8988T (cell line): ENCODE results near the gene KLLN.
A peak's percentile ranks its signal among the peaks of the same experiment; 100 is the strongest.
"Not testable (repeated sequence)": the region's sequence is repeated elsewhere in the genome, so short reads cannot be mapped to it uniquely, and the experiment has no call there.

Experiments used
- DNase-seq: peaks from one replicate; pipeline ENCODE4 v3.0.0; 2011

KLLN gene

GRCh38 chr10:87865241-87865881, 2.0 kb upstream of the KLLN start:
- DNase-seq: no peak

GRCh38 chr10:87864496-87865059, 1.2 kb upstream of the KLLN start:
- DNase-seq: no peak

GRCh38 chr10:87863951-87864495, 690 bp upstream of the KLLN start:
- DNase-seq: not testable (repeated sequence)

GRCh38 chr10:87862679-87863052, 667 bp downstream of the KLLN start:
- no peak for DNase-seq

GRCh38 chr10:87861953-87862678, 1.2 kb downstream of the KLLN start:
- DNase-seq: peak; percentile 80

DNA sequence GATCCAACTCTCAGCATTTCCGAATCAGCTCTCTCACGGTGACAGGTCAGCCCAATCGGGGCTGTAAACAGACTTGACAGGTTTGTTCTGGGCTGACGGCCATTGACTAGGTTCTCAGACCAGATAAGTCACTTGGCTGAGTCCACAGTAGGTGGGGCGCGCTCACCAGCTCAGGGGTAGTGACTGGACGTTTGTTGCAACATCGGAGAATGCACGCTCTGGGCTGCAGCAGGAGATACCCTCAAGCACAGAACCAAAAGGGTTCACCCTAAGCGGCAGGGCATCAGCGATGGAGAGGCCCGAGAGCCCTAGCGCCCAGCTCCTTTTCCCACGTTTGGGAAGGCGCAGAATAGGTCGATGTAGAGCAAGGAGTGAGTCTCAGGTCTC, 1.8 kb downstream of the KLLN start:
- DNase-seq: peak; percentile 41

GRCh38 chr10:87860816-87861403, 2.4 kb downstream of the KLLN start:
- no peak for DNase-seq

DNA sequence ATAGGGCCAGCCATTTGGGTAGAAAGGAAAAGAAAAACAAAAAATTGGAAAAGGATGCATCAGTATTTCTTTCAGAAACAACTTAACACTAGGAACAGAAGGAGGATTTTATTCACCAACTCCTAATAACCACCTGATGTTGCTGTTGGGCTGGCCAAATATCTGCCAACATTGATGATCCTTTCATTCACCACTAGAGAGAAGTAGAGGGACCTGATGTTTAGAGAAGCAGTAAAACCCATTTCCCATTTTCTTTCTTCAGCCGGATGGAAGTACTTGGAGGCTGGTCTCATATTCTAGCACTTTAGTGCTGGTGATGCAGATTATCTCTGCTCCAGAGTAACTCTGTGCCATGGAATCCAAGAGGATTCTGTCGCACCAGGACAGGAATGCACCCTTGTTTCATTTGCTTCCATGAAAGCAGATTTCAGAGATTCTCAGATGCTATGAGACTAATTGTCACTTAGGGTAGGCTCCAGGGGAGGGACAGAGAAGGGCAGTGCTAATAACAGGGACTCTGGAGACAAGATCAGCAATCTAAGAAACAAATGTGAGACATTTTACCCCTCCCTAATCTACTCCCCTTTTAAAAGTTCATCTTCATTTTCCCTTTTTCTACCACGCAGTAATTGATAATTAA, 3.1 kb downstream of the KLLN start:
- peak; percentile 44 for DNase-seq

DNA sequence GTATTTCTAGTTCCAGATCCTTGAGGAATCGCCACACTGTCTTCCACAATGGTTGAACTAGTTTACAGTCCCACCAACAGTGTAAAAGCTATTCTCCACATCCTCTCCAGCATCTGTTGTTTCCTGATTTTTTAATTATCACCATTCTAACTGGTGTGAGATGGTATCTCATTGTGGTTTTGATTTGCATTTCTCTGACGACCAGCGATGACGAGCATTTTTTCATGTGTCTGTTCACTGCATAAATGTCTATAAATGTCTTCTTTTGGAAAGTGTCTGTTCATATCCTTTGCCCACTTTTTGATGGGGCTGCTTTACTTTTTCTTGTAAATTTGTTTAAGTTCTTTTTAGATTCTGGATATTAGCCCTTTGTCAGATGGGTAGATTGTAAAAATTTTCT, 7.7 kb downstream of the KLLN start:
- DNase-seq: not testable (repeated sequence)

DNA sequence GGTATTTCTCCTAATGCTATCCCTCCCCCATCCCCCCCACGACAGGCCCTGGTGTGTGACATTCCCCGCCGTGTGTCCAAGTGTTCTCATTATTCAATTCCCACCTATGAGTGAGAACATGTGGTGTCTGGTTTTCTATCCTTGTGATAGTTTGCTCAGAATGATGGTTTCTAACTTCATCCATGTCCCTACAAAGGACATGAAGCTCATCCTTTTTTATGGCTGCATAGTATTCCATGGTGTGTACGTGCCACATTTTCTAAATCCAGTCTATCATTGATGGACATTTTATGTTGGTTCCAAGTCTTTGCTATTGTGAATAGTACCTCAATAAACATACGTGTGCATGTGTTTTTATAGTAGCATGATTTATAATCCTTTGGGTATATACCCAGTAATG, 8.1 kb downstream of the KLLN start:
- not testable (repeated sequence) for DNase-seq

DNA sequence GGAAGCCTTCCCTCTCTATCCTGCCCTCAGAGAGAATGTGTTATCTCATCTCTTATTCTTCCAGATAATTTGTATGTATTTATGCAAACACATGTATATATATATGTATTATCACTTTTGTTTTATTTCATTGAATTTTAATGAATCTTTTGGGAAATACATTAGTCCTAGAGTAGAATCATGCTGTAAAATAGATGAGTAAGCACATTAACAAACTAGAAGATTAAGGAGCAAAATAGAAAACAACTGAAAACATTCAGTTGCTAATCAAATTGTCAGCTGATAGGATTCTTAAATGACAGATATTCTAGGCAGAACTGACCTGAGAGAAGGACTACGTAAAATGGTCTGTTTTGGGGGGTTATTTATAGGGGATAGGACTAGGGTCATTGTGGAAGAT, 11.2 kb downstream of the KLLN start:
- no peak for DNase-seq

DNA sequence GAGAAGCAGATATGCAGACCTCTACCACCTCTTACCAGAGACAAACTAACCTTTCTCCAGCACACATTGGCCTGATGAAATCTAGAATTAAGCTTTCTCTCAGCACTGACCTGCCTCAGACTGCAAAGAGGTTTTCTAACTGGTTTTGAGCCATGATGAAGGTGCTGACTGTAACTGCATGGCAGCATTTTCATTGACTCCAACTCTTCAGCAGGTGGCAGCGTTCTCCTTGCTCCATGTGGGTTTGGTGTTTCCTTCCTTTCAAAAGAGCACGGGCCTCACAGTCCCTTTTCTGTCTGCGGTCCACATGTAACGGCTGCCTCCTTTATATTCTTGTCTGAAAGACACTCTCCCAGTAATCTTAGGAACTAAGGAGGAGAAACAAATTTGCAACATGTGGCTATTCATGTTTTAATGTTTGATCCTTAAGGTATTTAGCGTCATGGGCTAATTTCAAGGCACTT, 12.6 kb downstream of the KLLN start:
- DNase-seq: no peak

- DNase-seq: no peak
Observed at GRCh38 chr10:87849001-87849400, 14.3 kb downstream of the KLLN start.

GRCh38 chr10:87847550-87847949, 15.8 kb downstream of the KLLN start:
- no peak for DNase-seq

DNA sequence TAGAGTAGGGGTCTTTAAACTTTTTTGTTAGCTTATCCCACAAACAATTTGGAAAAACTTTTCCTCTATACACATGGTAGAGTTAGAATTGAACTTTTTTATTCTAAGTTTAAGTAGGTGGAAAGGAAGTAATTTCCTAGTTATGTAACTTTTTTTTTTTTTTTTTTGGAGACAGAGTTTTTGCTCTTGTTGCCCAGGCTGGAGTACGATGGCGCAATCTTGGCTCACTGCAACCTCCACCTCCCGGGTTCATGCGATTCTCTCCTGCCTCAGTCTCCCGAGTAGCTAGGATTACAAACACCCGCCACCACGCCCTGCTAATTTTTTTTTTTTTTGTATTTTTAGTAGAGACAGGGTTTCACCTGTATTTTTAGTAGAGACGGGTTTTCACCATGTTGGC, 16.6 kb downstream of the KLLN start:
- DNase-seq: not testable (repeated sequence)

GRCh38 chr10:87846023-87846422, 17.3 kb downstream of the KLLN start:
- DNase-seq: no peak

GRCh38 chr10:87845624-87845998, 17.7 kb downstream of the KLLN start:
- no peak for DNase-seq

DNA sequence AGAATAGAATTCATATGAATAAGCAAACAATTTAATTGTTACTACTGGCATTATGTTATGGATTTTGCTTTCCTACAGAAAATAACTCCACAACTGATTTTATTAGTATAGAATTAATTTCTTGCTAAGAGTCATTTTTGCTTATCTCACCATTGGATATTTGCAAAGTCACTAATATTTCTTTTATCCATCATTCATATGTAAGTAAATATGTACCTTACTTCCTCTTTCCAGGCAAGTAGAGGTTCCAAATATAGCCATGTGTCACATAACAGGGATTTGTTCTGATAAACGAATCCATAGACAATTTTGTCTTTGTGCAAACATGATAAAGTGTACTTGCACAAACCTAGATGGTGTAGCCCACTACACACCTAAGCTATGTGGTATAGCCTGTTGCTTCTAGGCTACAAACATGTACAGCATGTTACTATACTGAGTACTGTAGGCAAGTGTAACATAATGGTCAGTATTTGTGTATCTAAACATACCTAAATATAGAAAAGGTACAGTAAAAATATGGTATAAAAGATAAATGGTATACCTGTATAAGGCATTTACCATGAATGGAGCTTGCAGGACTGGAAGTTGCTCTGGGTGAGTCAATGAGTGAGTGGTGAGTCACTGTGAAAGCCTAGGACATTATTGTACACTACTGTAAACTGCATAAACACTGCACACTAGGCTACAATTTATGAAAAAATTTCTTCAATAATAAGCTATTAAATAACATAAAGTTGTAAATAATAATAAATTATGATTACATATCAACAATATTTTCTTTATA, 18.3 kb downstream of the KLLN start:
- no peak for DNase-seq

GRCh38 chr10:87843714-87844113, 19.6 kb downstream of the KLLN start:
- DNase-seq: no peak

GRCh38 chr10:87842776-87843497, 20.4 kb downstream of the KLLN start:
- no peak for DNase-seq

- DNase-seq: no peak
Observed at GRCh38 chr10:87842220-87842641, 21.1 kb downstream of the KLLN start.

DNA sequence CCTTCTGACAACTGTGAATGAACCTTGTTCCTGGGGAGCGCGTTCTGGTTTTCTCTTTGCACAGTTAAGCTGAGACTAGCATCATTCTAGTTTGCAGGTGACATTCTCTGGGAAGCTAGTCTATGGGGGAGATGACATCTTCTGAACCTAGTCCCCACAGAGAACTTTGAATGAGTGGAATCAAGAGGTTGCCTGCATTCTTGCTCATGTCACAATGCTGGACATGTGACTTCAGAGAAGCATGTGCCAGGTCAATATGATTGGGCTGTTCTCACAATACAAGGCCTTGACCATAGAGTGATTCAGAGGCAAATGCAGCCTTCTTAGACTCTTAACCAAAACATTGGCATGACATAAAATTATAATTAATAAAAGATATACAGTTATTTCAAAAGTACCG, 22.1 kb downstream of the KLLN start:
- DNase-seq: no peak
